ENCODE results near the gene SLC1A2.

The SLC1A2 gene

DNA sequence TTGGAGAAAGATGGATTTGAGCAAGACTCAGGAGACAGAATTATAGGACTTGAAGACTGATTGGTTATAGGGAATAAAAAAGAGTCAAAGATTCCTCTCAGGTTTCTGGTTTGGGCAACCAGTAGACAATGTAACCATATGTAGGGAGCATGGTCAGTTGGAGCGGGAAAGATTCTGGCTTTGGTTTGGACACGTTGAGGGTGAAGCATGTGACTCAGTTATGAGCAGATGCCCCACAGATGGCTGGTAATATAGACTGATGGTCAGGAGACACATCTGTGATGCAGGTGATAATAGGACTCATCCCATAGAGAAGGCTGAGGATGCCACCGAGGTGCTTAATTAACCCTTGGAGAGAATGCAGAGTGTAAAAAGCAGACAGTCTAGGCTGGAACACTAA lies 148.3 kb downstream of the SLC1A2 start:
- DNase-seq (ENCODE audit: low spot score), result no peak

DNA sequence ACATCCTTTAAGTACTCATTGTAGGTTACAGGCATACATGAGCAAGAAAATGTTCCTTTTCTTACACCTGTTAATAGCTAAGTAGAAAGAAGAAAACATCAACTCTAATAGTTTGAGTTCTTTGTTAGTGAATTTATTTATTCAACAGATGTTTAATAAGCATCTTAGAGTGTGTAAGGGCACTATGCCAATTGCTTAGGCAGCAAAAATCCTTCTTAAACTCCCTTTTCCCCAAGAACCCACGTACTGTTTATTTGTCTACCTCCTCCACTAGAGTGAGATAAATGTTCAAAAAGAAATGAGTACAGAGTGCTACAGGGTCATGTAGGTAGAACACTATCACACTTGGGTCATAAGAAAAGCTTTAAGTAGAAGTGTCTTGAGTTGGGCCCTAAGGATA lies 149.0 kb downstream of the SLC1A2 start:
- DNase-seq (ENCODE audit: low spot score), result no peak

DNA sequence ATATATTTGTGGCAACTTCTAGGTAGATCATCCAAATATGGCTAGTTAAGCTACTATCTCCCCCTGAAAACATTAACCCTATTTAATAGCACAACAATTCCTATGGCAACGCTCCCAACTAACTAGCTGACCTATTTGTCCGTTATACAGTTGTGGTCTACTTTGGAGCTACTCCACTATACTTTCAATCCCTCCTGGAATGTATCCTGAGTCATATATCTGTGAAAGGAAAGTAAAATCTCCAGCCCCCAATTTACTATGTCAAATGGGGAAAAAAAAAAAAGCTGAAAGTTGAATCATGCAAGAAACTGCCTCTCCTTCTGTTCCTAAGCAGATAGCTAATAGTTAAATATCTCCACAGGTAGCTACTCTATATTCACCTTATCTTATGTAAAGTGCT lies 151.9 kb downstream of the SLC1A2 start:
- DNase-seq (ENCODE audit: low spot score), result no peak

DNA sequence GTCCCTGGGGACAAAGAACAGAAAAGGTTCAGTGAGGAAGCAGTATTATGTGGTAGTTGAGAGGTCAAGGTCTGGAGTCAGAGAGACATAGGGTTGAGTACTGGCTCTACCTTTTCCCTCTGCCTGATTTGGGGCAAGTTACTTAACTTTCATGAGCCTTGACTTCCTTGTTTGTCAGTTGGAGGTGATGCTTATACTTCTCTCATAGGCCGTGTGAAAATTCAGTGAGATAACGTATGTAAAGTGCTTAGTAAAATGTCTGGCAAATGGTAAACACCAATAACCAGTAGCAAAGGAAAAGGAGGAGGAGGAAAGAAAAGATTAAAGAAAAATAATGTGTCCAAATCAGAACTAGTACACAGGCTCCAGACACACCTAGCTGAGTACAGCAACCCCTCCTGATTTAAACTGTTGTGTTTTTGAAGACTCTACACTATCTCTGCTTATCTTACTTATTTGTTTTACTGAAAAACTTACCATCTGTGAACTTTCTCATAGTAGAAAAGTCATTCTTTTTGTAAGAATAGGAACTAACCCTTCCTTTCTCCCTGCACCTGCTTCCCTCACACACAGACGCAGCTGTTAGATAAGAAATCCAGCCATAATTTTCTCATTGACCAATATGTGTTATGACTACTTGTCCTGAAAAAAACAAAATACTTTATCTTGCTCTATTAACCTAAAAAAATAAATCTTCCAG lies 153.5 kb downstream of the SLC1A2 start:
- no peak for DNase-seq (ENCODE audit: low spot score)

GRCh38 chr11:35262735-35263134 lies 156.6 kb downstream of the SLC1A2 start:
- no peak for DNase-seq (ENCODE audit: low spot score)

GRCh38 chr11:35262056-35262455 lies 157.3 kb downstream of the SLC1A2 start:
- no peak for DNase-seq (ENCODE audit: low spot score)

- DNase-seq (ENCODE audit: low spot score), result no peak
These were observed 158.2 kb downstream of the SLC1A2 start for GRCh38 chr11:35261197-35261596.

DNA sequence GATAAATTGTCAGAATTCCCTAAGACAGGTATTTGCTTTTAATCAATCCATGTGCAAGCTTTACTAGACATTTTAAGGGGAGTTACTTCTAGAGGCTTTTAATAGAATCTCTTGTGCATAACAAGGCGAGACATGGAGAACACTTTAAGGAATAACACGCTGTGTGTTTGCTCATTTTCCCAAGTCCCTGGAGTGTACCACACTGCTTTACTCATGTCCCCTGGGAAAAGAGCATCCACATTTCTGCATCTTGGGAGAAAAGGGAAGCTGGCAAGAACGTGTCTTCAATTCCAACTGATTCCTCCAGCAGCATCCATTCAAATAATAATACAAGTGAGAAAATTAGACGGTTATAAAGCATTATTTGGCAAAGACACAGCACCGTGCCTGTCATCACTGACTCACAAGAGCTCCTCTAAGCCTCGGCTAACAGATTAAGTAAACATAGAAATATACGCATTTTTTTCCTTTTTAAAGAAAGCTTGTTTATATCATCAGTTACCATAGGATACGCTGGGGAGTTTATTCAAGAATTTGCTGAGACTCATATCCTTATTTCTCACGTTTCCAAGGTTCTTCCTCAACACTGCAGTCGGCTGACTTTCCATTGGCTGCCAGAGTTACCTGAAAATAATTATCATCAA lies 158.9 kb downstream of the SLC1A2 start:
- no peak for DNase-seq (ENCODE audit: low spot score)

- no peak for DNase-seq (ENCODE audit: low spot score)
These were observed 159.8 kb downstream of the SLC1A2 start for GRCh38 chr11:35259529-35259928.

DNA sequence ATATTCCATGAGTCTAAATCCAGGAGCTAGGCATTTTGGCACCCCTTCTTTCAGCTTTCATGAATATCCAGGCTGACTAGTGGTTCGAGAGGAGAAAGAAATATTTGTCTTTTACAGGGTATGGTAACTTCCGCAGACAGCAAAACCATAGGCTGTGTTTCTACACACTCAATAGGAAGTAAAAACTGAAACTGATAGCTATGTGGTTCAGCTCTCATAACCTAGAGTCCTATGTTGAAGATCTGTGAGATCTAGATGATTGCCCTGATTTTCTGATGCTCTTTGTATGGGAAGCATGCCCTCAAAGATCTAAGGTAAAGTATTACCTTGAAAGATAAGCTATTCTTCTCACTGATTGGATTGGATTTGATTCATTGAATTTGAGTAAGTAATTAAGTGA lies 162.1 kb downstream of the SLC1A2 start:
- DNase-seq (ENCODE audit: low spot score), result peak; percentile 43

DNA sequence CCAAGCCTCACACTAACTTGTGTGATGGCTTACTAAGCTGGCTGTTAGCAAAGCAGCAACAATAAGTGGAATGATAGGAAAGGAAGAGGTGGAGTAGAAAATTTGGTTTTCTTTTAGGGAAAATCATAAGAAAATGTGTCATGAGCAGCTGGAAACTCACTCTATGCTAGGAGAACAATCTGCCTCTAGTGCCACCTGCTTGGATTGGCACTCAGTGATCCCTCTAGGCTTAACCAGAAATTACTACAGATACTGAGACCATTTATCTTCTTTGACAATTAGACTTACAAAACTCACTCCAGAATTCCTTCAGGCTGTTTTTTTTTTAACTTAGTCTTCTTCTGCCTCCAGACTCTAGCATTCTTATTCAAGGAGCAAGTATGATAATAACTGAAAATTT lies 163.1 kb downstream of the SLC1A2 start:
- DNase-seq (ENCODE audit: low spot score), result no peak

DNA sequence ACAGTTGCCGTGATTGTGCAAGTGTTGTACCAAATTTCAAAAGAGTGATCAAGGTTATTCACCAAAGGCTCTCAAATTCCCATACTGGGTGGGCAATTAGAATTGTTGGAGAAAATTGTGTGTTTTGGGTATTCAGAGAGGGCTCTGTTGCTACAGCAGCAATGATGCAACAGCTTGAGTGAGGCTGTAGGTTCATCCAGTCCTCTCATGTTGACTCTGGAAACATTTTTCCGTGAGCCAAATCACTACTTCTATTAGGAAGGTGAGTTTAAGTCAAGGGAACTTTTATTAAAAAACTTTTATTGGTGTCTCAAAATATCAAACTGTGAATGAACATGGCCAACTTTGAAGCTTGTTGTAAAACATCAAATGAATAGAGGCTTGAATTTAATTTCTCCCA lies 163.8 kb downstream of the SLC1A2 start:
- DNase-seq (ENCODE audit: low spot score), result no peak

GRCh38 chr11:35253237-35253636 lies 166.1 kb downstream of the SLC1A2 start:
- DNase-seq (ENCODE audit: low spot score), result no peak

- no peak for DNase-seq (ENCODE audit: low spot score)
These were observed 168.7 kb downstream of the SLC1A2 start for GRCh38 chr11:35250621-35251020.

DNA sequence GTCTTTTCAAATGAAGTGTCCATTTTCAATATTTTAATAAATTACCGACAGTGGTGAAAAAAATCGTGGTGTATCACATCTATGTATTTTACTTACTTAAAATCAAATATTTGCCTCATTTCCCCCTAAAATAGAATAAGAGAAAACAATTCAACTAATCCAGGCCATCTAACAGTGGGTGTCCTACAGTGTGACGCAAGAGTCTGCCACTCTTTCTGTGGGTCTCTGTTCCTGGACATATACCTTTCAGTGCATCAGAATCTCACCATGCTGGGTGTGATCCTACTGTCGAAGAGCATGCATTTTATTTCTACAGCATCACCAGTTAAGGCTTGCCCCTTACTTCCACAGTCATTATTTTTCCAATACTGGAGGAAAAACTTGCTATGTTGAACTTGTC lies 169.2 kb downstream of the SLC1A2 start:
- no peak for DNase-seq (ENCODE audit: low spot score)

DNA sequence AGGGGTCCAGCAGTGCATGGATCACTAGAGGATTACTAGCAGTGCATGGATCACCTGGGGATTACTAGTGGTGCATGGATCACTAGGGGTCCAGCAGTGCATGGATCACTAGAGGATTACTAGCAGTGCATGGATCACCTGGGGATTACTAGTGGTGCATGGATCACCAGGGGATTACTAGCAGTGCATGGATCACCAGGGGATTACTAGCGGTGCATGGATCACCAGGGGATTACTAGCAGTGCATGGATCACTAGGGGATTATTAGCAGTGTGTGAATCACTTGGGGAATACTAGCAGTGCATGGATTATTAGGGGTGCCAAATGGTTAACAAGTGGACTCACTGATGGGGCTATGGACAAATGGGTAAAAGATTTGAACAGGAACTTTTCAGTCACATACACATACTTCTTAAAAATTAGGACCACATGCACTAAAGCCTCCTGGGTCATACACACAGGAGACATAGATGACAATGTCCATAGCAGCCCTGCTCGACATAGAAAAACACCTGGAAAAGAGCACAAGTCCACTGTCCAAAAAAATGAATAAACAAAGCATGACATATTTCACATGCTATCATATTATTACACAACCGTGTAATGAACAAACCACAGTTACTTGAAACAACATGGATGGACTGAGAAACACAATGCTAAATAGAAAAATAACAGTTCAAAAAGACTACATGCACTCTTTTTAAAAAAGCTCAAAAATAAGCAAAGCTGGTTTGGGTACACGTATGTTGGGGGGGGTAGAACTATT lies 170.6 kb downstream of the SLC1A2 start:
- no peak for DNase-seq (ENCODE audit: low spot score)

- no peak for DNase-seq (ENCODE audit: low spot score)
These were observed 171.5 kb downstream of the SLC1A2 start for GRCh38 chr11:35247863-35248262.

DNA sequence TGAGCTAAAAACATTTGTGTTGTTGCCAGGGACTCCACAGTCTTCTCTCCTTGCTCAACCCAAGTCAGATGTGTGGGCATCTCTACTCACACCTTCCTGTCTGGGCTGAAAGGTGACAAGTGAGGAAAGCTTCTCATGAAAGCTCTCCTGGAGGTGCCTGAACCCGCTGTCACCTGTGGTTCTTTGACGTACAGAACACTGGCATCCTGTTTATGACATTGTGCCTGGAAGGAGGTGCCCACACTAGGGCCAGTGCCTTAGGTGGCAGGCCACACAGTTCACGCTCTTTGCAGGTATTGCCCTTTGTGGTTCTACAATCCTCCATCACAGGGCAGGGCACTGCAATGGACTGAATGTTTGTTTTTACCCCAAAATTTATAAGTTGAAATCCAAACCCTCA lies 171.9 kb downstream of the SLC1A2 start:
- DNase-seq (ENCODE audit: low spot score), result peak; percentile 30

DNA sequence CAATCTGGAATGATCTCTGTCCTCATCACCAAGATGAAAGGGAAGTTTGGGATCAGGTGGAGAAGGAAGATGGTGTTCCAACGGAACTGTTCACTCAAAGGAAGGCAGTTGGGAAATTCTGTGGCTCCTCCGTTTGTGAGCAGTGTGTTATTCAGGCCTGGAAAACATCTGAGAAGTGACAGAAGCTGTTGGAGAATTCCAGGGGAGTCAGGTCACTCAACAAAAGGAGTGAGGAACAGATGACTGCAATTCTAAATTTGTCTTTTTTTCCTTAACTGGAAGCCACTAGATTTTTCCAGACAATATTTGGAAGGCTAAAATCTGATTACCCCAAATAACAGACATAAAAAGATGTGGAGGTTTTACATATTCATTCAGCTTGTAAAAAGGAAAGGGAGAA lies 172.6 kb downstream of the SLC1A2 start:
- DNase-seq (ENCODE audit: low spot score), result no peak

GRCh38 chr11:35245786-35246185 lies 173.6 kb downstream of the SLC1A2 start:
- DNase-seq (ENCODE audit: low spot score), result no peak

DNA sequence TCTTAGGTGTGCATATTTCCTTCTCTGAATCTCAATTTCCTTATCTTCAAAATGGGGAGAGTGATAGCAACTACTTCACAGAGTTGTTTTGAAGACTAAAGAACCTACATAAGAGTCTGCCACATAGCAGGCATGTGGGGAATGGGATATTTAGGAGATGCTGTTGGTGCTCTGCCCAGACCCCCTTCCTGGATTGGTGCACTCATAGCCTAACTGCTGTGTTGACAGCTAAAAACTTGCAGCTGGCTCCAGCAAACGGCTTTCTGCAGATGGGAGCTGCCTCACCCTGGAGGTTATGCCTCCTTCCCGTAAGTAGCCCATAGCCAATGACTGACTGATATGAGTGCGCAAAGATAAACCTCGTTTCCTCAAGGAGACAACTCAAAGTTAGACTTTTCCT lies 174.3 kb downstream of the SLC1A2 start:
- no peak for DNase-seq (ENCODE audit: low spot score)

DNA sequence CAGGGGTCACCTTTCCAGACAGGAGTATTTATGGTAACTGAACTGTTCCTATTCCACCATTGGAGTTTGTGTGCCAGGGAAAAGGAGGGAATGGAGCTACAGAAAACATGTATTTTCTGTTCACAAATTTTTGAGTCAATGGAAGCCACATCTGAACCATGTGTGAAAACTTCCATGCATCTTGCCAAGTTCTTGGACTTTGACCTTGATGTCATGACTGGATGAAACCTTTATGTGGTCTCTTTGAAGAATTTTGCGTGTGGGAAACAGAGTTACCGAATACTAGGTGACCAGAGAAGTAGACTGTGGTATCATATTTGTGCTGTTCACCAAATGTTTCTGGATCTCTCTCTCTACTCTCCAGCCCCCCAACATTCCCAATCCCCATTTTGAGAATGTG lies 175.6 kb downstream of the SLC1A2 start:
- no peak for DNase-seq (ENCODE audit: low spot score)

Measured in activated CD4-positive, alpha-beta T cell treated with anti-CD3 and anti-CD28 coated beads, Interleukin-2, Interleukin-4, amounts not matched to agents 100 ng/mL and 50 ng/mL, durations not matched to agents 16 hours and 8 hours (primary cell).